GM20000 (cell line): ENCODE measurements around the gene LEO1.
A peak's percentile ranks its signal among the peaks of the same experiment; 100 is the strongest.

Source experiments
- DNase-seq: peaks from one replicate; pipeline ENCODE4 v3.0.0; 2012; ENCODE audit warnings: low spot score
- CTCF ChIP-seq: IDR thresholded peaks from 2 replicates; pipeline ENCODE4 v1.5.1; 2012; ENCODE audit warnings: mild to moderate bottlenecking, control low read depth; ENCODE audit errors: extremely low read depth, missing control alignments

LEO1 gene

GRCh38 chr15:52002351-52002750, 30.8 kb upstream of the LEO1 start:
- no peak for TF ChIP-seq CTCF
- no peak for DNase-seq

- TF ChIP-seq CTCF, result no peak
- no peak for DNase-seq
Observed at GRCh38 chr15:51992953-51993352, 21.4 kb upstream of the LEO1 start.

GRCh38 chr15:51991141-51991540, 19.6 kb upstream of the LEO1 start:
- no peak for TF ChIP-seq CTCF
- DNase-seq, result no peak

GRCh38 chr15:51982770-51983103, 11.2 kb upstream of the LEO1 start:
- no peak for TF ChIP-seq CTCF
- no peak for DNase-seq

- peak; percentile 68 for DNase-seq
- TF ChIP-seq CTCF, result peak; percentile 47
Observed at GRCh38 chr15:51982013-51982769, 10.6 kb upstream of the LEO1 start.

GRCh38 chr15:51973775-51974174, 2.2 kb upstream of the LEO1 start:
- no peak for DNase-seq
- no peak for TF ChIP-seq CTCF

- no peak for TF ChIP-seq CTCF
- no peak for DNase-seq
Observed at GRCh38 chr15:51973220-51973619, 1.6 kb upstream of the LEO1 start.
